ENCODE measurements around the gene PPIA.
"Not testable (repeated sequence)": the region's sequence is repeated elsewhere in the genome, so short reads cannot be mapped to it uniquely, and the experiment has no call there.

The PPIA gene

DNA sequence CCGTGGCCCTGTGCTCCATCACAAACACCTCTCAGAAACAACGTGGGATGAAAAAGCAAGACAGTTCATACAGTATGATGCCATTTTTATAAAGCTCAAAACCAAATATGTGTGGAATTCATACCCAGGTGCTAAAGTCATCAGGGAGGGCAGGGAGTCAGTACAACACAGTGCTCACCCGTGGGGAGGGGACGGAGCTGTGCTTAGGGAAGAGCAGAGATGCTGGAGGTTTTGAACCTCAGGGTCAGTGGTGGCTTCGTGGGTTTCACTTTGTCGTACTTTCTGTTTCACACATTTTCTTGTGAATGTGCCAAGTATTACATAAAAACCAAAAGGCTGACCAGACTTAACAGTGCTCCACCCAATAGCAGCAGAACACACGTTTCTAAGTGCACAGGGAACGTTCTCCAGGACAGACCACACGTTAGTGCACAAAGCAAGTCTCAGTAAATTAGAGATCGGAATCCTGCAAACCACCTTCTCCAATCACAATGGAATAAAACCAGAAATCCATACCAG is 26.6 kb upstream of the PPIA start:
- Histone ChIP-seq H3K27ac (ENCODE audit: insufficient read depth, low read length, poor library complexity, severe bottlenecking) (peak overlapping the region; percentile 34), H3K9me3 (ENCODE audit: control insufficient read depth, low read length) (no peaks in the 10 kb centered on the region)

DNA sequence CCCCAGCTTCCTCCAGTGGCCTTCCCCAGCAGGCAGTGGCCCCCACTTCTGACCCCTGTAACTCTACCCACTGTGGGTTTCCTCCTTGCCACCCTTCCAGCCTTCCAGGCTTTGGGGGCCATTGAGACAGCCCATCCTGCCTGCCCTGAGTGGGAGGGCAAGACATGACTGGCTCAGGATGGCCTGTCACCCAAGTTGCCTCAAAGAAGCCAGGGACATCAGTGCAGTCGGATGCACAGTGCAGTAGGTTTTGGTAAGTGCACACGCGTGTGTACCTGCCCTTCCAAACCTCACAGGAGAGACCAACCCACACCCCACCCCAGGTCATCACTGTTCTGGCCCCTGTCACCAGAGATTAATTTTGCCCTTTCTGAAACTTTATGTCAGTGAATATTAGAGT is 25.1 kb upstream of the PPIA start:
- H3K27me3 ChIP-seq (replicated peaks; ENCODE audit: control insufficient read depth, insufficient read depth, low read length, poor library complexity, severe bottlenecking) = no peaks in the 10 kb centered on the region
- no peaks in the 10 kb centered on the region for H3K9me3 ChIP-seq (ENCODE audit: control insufficient read depth, low read length)
- H3K27ac ChIP-seq (ENCODE audit: insufficient read depth, low read length, poor library complexity, severe bottlenecking) = no peak overlapping the region
- H3K4me1 ChIP-seq (ENCODE audit: control insufficient read depth, insufficient read depth, low read length, poor library complexity, severe bottlenecking) = peaks cover 11% of the 10 kb centered on the region
- no peak for DNase-seq
- peaks cover 2% of the 10 kb centered on the region for H3K36me3 ChIP-seq (ENCODE audit: control insufficient read depth, insufficient read depth, low read length)
- H3K4me3 ChIP-seq (ENCODE audit: insufficient read depth, low read depth, low read length, poor library complexity, severe bottlenecking) = no peak overlapping the region

More for the DNA sequence above, 26.6 kb upstream of the PPIA start:
- H3K4me1 ChIP-seq (ENCODE audit: control insufficient read depth, insufficient read depth, low read length, poor library complexity, severe bottlenecking) = peaks cover 11% of the 10 kb centered on the region
- H3K27me3 ChIP-seq (replicated peaks; ENCODE audit: control insufficient read depth, insufficient read depth, low read length, poor library complexity, severe bottlenecking) = no peaks in the 10 kb centered on the region
- peaks cover 17% of the 10 kb centered on the region for H3K36me3 ChIP-seq (ENCODE audit: control insufficient read depth, insufficient read depth, low read length)
- no peak for DNase-seq
- H3K4me3 ChIP-seq (ENCODE audit: insufficient read depth, low read depth, low read length, poor library complexity, severe bottlenecking) = no peak overlapping the region

DNA sequence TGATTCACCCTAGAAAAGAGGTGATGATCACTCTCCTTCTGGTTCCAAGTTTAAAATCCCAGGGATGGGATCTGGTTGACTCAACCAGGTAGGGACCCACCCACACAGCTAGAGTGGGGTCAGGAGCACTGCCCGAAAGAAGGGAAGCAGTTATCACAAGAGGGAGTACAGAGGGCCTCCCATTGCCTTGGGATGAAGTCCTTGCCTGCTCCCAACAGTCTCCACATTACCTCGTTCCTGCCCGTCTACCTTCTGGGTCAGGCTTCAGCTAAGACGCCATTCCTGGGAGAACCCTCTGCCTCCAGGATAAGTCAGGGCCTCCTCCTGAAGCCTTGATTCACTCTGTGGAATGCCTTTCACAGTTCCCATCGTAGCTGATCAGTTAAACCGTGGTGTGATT is 24.0 kb upstream of the PPIA start:
- Histone ChIP-seq H3K36me3 (ENCODE audit: control insufficient read depth, insufficient read depth, low read length) (no peaks in the 10 kb centered on the region), H3K27me3 (replicated peaks; ENCODE audit: control insufficient read depth, insufficient read depth, low read length, poor library complexity, severe bottlenecking) (no peaks in the 10 kb centered on the region), H3K4me1 (ENCODE audit: control insufficient read depth, insufficient read depth, low read length, poor library complexity, severe bottlenecking) (peaks cover 11% of the 10 kb centered on the region), H3K9me3 (ENCODE audit: control insufficient read depth, low read length) (no peaks in the 10 kb centered on the region), H3K4me3 (ENCODE audit: insufficient read depth, low read depth, low read length, poor library complexity, severe bottlenecking) (no peak overlapping the region), H3K27ac (ENCODE audit: insufficient read depth, low read length, poor library complexity, severe bottlenecking) (no peak overlapping the region)
- no peak for DNase-seq

DNA sequence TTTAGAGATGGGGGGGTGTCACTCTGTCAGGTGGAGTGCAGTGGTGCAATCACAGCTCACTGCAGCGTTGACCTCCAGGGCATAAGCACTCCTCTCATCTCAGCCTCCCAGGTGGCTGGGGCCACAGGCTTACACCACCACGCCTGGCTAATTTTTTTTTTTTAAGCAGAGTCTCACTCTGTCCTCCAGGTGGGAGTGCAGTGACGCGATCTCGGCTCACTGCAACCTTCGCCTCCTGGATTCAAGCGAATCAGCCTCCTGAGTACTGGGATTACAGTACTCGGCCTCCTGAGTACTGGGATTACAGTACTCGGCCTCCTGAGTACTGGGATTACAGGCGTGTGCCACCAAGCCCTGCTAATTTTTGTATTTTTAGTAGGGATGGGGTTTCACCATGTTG is 23.6 kb upstream of the PPIA start:
- Histone ChIP-seq H3K27ac (ENCODE audit: insufficient read depth, low read length, poor library complexity, severe bottlenecking) (no peak overlapping the region), H3K4me1 (ENCODE audit: control insufficient read depth, insufficient read depth, low read length, poor library complexity, severe bottlenecking) (peaks cover 10% of the 10 kb centered on the region), H3K27me3 (replicated peaks; ENCODE audit: control insufficient read depth, insufficient read depth, low read length, poor library complexity, severe bottlenecking) (no peaks in the 10 kb centered on the region), H3K9me3 (ENCODE audit: control insufficient read depth, low read length) (no peaks in the 10 kb centered on the region), H3K4me3 (ENCODE audit: insufficient read depth, low read depth, low read length, poor library complexity, severe bottlenecking) (no peak overlapping the region), H3K36me3 (ENCODE audit: control insufficient read depth, insufficient read depth, low read length) (no peaks in the 10 kb centered on the region)
- no peak for DNase-seq

DNA sequence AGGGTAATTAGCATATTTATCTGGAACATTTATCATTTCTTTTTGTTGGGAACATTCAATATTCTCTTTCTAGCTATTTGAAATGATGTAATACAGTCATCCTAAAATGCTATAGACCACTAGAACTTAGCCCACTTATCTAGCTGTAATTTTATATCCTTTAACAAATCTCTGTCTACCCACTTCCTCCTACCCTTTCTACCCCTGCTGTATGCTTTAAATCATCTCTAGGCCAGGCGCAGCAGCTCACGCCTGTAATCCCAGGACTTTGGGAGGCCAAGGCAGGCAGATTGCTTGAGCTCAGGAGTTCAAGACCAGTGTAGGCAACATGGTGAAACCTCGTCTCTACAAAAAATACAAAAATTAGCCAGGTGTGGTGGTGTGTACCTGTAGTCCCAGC is 22.0 kb upstream of the PPIA start:
- H3K27me3 ChIP-seq (replicated peaks; ENCODE audit: control insufficient read depth, insufficient read depth, low read length, poor library complexity, severe bottlenecking); H3K36me3 ChIP-seq (ENCODE audit: control insufficient read depth, insufficient read depth, low read length); H3K4me3 ChIP-seq (ENCODE audit: insufficient read depth, low read depth, low read length, poor library complexity, severe bottlenecking); H3K27ac ChIP-seq (ENCODE audit: insufficient read depth, low read length, poor library complexity, severe bottlenecking); H3K9me3 ChIP-seq (ENCODE audit: control insufficient read depth, low read length); H3K4me1 ChIP-seq (ENCODE audit: control insufficient read depth, insufficient read depth, low read length, poor library complexity, severe bottlenecking); DNase-seq: not testable (repeated sequence)

DNA sequence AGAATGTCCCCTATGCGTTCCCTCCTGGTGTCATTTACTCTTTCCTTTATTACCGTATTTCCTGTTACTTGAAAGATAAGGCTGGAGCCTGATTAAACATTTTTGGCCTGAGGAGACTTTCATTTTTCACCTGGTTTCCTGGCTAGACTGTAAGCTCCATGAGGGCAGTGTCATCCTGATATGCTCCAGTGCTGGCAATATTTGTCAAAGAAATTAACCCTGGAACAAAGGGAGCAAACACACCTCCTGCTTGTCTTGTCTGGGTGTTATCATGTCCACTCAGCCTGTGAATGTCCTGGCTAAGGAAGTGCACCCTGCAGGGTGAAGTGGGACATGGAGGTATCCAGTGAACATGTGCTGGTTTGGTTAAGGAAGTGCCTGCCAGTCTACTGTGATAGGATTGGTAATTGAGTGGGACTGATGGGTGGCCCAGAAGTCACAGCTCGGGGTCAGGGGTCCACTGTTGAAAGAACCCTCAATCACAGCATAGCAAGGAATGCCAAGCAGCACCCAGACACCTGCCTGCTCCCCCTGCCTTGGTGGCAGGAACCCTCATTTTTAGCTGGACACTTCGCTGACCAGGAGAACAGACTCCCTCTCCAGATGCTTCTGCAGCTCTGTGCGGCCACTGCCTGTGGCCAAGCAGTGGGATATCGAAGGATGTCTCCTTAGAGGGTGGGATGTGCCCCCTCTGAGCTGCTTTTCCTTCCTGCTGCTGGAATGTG is 20.9 kb upstream of the PPIA start:
- Histone ChIP-seq H3K27me3 (replicated peaks; ENCODE audit: control insufficient read depth, insufficient read depth, low read length, poor library complexity, severe bottlenecking) (no peaks in the 10 kb centered on the region), H3K4me1 (ENCODE audit: control insufficient read depth, insufficient read depth, low read length, poor library complexity, severe bottlenecking) (no peaks in the 10 kb centered on the region), H3K36me3 (ENCODE audit: control insufficient read depth, insufficient read depth, low read length) (no peaks in the 10 kb centered on the region), H3K27ac (ENCODE audit: insufficient read depth, low read length, poor library complexity, severe bottlenecking) (no peak overlapping the region), H3K9me3 (ENCODE audit: control insufficient read depth, low read length) (no peaks in the 10 kb centered on the region), H3K4me3 (ENCODE audit: insufficient read depth, low read depth, low read length, poor library complexity, severe bottlenecking) (no peak overlapping the region)
- no peak for DNase-seq

DNA sequence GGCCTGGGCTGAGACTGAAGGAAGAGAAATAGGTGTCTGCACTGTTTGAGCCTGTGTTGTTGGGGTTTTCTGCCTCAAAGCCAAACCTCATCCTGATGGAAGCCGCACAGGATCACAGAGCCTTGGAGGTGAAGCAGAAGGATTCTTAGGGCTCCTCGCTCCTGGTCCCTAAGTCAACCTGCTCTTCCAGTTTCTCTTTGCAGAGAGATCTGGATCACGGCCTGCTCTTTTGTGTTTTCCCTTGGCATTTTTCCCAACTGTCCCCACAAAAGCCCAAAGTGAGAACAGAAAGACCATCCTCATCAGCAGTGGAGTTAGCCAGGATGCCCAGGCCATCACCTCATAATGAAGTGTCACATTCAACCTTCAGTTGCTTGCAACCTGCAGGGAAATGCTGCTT is 20.3 kb upstream of the PPIA start:
- Histone ChIP-seq H3K4me3 (ENCODE audit: insufficient read depth, low read depth, low read length, poor library complexity, severe bottlenecking) (no peak overlapping the region), H3K9me3 (ENCODE audit: control insufficient read depth, low read length) (no peaks in the 10 kb centered on the region), H3K4me1 (ENCODE audit: control insufficient read depth, insufficient read depth, low read length, poor library complexity, severe bottlenecking) (no peaks in the 10 kb centered on the region), H3K36me3 (ENCODE audit: control insufficient read depth, insufficient read depth, low read length) (no peaks in the 10 kb centered on the region), H3K27me3 (replicated peaks; ENCODE audit: control insufficient read depth, insufficient read depth, low read length, poor library complexity, severe bottlenecking) (no peaks in the 10 kb centered on the region), H3K27ac (ENCODE audit: insufficient read depth, low read length, poor library complexity, severe bottlenecking) (no peak overlapping the region)
- DNase-seq = no peak

DNA sequence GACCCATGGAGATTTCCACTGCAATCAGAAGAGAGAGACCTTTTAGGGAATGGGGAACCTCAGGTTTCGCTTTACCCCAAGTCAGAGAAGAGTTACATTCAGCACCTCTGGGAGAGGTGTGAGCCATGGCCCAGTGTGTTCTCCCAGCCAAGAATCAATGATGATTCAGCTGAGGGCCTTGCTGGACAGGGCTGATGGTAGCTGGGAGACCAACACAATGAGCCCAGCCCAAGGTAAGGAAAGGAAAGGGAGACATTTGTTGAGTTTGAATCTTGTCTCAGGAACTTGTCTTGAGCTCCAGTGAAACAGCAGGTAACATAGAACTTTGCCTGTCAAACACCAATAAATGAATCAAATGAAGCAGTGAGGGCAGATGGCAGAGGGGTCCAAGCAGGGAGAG is 14.0 kb upstream of the PPIA start:
- H3K27ac ChIP-seq (ENCODE audit: insufficient read depth, low read length, poor library complexity, severe bottlenecking) = no peak overlapping the region
- no peak overlapping the region for H3K4me3 ChIP-seq (ENCODE audit: insufficient read depth, low read depth, low read length, poor library complexity, severe bottlenecking)
- DNase-seq = no peak
- no peaks in the 10 kb centered on the region for H3K36me3 ChIP-seq (ENCODE audit: control insufficient read depth, insufficient read depth, low read length)
- H3K9me3 ChIP-seq (ENCODE audit: control insufficient read depth, low read length) = no peaks in the 10 kb centered on the region
- H3K4me1 ChIP-seq (ENCODE audit: control insufficient read depth, insufficient read depth, low read length, poor library complexity, severe bottlenecking) = no peaks in the 10 kb centered on the region
- no peaks in the 10 kb centered on the region for H3K27me3 ChIP-seq (replicated peaks; ENCODE audit: control insufficient read depth, insufficient read depth, low read length, poor library complexity, severe bottlenecking)

DNA sequence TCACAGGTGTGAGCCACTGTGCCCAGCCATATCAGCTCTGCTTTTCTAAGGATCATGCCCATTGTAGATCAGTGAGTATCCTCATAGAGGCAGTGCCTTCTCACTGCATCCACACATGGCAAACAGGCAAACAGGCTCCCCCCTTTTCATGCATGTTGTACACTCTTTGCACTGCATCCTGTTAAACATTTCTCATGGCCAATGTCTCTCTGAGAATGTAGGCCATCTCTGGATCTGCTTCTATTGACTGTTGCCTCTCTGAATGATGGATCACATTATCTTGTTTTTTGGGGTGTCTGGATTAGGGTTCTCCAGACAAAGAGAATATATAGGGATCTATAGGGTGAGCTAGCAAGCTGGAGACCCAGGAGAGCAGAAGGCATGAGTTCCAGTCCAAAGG is 13.1 kb upstream of the PPIA start:
- H3K27ac ChIP-seq (ENCODE audit: insufficient read depth, low read length, poor library complexity, severe bottlenecking) = no peak overlapping the region
- H3K36me3 ChIP-seq (ENCODE audit: control insufficient read depth, insufficient read depth, low read length) = no peaks in the 10 kb centered on the region
- H3K4me1 ChIP-seq (ENCODE audit: control insufficient read depth, insufficient read depth, low read length, poor library complexity, severe bottlenecking) = no peaks in the 10 kb centered on the region
- H3K4me3 ChIP-seq (ENCODE audit: insufficient read depth, low read depth, low read length, poor library complexity, severe bottlenecking) = no peak overlapping the region
- no peak for DNase-seq
- H3K9me3 ChIP-seq (ENCODE audit: control insufficient read depth, low read length) = no peaks in the 10 kb centered on the region
- no peaks in the 10 kb centered on the region for H3K27me3 ChIP-seq (replicated peaks; ENCODE audit: control insufficient read depth, insufficient read depth, low read length, poor library complexity, severe bottlenecking)

DNA sequence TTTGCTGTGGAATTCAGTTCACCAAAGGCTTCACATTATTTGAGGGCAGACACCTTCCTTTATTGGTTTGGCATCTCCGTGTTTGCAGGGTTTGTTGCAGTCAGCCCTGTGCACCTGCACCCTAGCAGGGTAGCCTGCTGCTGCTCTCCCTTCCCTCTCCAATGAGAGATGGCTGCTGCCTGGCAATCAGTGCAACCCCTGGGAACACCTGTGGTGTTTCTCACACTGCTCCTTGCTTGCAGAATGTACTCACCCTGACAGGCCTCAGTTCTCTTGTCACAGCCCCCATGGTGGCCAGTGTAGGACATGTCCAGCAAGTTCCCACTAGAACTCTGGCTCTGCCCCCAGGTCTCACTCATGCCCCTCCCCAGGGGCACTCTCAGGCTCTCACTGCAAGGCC is 12.1 kb upstream of the PPIA start:
- Histone ChIP-seq H3K4me1 (ENCODE audit: control insufficient read depth, insufficient read depth, low read length, poor library complexity, severe bottlenecking) (no peaks in the 10 kb centered on the region), H3K4me3 (ENCODE audit: insufficient read depth, low read depth, low read length, poor library complexity, severe bottlenecking) (no peak overlapping the region), H3K9me3 (ENCODE audit: control insufficient read depth, low read length) (no peaks in the 10 kb centered on the region), H3K27ac (ENCODE audit: insufficient read depth, low read length, poor library complexity, severe bottlenecking) (no peak overlapping the region), H3K27me3 (replicated peaks; ENCODE audit: control insufficient read depth, insufficient read depth, low read length, poor library complexity, severe bottlenecking) (no peaks in the 10 kb centered on the region), H3K36me3 (ENCODE audit: control insufficient read depth, insufficient read depth, low read length) (no peaks in the 10 kb centered on the region)
- no peak for DNase-seq
